A673 (cell line): ENCODE results near the gene CIROP.

Source experiments
- CTCF ChIP-seq: fragments of 300-800, 200-600 bp; sonication (generic); conservative IDR thresholded peaks from 2 replicates; pipeline ENCODE4 v1.5.1; 2017; ENCODE audit warnings: low read depth, mild to moderate bottlenecking, antibody characterized with exemption, low read length, moderate library complexity, mixed read lengths
- EZH2 ChIP-seq: fragments of 200-600 bp; sonication (generic); IDR thresholded peaks from 2 replicates; pipeline ENCODE4 v1.6.1; 2017; ENCODE audit warnings: borderline replicate concordance, low read depth, mild to moderate bottlenecking, mixed read lengths, antibody characterized with exemption, low read length; ENCODE audit not compliant: poor library complexity, severe bottlenecking

GRCh38 chr14:23148591-23149249 is 43.9 kb upstream of the CIROP start:
- TF ChIP-seq CTCF = no peak
- no peak for TF ChIP-seq EZH2
